Measurements from ENCODE around the gene CD24.

CD24 gene

DNA sequence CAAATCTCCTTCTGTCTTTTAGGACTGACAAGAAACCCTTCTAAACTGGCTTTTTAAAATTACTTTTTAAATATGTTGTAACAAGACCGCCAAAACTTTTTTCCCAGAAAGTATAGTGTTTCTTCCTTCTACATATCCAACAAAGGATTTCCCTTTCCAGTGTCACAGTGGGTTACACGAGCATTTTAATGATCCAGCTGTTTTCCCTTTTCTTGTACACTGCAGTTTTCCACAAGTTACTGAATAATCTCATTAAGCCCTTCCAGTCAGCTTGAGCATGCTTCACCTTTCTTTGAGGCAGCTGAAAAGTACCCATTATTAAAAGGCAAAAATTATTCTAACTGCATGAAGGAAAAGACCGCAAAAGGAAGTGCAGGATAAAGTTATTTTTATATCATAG lies 48.6 kb downstream of the CD24 start:
- no peaks in the 10 kb centered on the region for H3K27me3 ChIP-seq (ENCODE audit: control insufficient read depth, insufficient read depth, low read length)
- no peak overlapping the region for H3K9ac ChIP-seq (ENCODE audit: low read depth, low read length)

DNA sequence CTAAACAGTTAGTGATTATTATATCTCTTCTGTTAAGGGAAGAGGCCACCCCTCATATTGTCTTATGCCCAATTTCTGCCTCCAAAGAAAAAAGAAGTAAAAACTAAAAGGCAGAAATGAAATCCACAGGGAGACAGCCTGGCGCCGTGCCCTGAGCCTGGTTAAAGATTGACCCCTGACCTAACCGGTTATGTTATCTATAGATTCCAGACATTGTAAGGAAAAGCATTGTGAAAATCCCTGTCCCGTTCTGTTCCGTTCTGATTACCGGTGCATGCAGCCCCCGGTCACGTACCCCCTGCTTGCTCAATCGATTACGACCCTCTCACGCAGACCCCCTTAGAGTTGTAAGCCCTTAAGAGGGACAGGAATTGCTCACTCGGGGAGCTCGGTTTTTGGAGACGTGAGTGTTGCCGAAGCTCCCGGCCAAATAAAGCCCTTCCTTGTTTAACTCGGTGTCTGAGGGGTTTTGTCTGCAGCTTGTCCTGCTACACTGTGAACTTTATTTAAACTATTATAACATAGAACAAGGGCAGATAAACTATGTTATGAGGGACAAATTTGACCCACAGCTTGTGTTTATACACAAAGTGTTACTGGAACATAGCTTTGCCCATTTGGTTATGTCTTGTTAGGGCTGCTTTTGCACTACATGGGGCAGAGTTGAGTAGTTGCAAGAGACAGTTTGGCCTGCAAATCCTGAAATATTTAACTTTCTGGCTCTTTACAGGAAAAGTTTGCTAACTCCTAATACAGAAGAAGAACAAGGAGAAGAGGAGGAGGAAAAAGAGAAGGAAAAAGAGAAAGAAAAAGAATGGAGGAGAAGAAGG lies 49.6 kb downstream of the CD24 start:
- H3K4me1 ChIP-seq (ENCODE audit: control insufficient read depth, insufficient read depth, low read length): peaks cover 7% of the 10 kb centered on the region
- H3K9ac ChIP-seq (ENCODE audit: low read depth, low read length): no peak overlapping the region
- H3K9me3 ChIP-seq (ENCODE audit: control insufficient read depth, insufficient read depth, low read length): no peaks in the 10 kb centered on the region
- H3K36me3 ChIP-seq (ENCODE audit: control insufficient read depth, insufficient read depth, low read length): no peaks in the 10 kb centered on the region
- H3K4me3 ChIP-seq (ENCODE audit: low read depth, low read length): no peak overlapping the region
- no peaks in the 10 kb centered on the region for H3K27me3 ChIP-seq (ENCODE audit: control insufficient read depth, insufficient read depth, low read length)

More for the DNA sequence above, 48.6 kb downstream of the CD24 start:
- no peak overlapping the region for H3K4me3 ChIP-seq (ENCODE audit: low read depth, low read length)
- H3K36me3 ChIP-seq (ENCODE audit: control insufficient read depth, insufficient read depth, low read length): no peaks in the 10 kb centered on the region
- no peaks in the 10 kb centered on the region for H3K9me3 ChIP-seq (ENCODE audit: control insufficient read depth, insufficient read depth, low read length)
- peaks cover 7% of the 10 kb centered on the region for H3K4me1 ChIP-seq (ENCODE audit: control insufficient read depth, insufficient read depth, low read length)

GRCh38 chr6:106922626-106923025 lies 51.9 kb downstream of the CD24 start:
- H3K4me1 ChIP-seq (ENCODE audit: control insufficient read depth, insufficient read depth, low read length): peaks cover 1% of the 10 kb centered on the region
- H3K9ac ChIP-seq (ENCODE audit: low read depth, low read length): no peak overlapping the region
- H3K4me3 ChIP-seq (ENCODE audit: low read depth, low read length): no peak overlapping the region
- no peaks in the 10 kb centered on the region for H3K27me3 ChIP-seq (ENCODE audit: control insufficient read depth, insufficient read depth, low read length)
- no peaks in the 10 kb centered on the region for H3K9me3 ChIP-seq (ENCODE audit: control insufficient read depth, insufficient read depth, low read length)
- no peaks in the 10 kb centered on the region for H3K36me3 ChIP-seq (ENCODE audit: control insufficient read depth, insufficient read depth, low read length)
